ENCODE data around the gene ALOXE3.
"Not testable (repeated sequence)": the region's sequence is repeated elsewhere in the genome, so short reads cannot be mapped to it uniquely, and the experiment has no call there.

ALOXE3 gene

DNA sequence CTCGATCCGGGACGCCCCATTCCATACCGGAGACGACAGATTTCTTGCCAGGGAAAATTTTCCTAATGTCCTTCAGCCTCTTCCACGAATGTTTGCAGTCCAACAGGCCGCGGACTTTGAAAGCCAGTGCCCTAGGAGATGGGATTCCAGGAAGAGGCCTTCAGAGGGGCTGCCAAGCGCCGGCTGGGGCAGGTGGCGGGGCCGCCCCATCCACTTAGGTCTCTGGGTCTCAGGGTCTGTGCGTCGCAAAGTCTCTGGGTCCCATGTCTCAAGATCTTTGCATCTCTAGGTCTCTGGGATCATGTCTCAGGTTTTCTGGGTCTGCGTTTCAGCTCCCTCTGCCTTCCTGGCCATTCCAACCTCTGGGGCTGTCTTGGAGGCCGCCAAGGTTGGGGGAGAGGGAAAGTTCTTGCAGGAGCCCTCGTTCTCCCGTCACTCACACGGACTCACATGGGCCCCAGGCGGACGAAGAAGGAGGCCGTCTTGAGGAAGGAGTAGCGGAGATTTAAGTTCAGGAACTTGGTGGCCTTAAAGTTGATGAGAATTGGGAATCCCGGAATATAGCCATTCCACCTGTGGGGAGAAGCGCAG, 38.0 kb downstream of the ALOXE3 start:
- WGBS (ENCODE audit: extremely low coverage, insufficient coverage, insufficient read length) = no CpG with 5 or more reads among the region's 25 CpGs

GRCh38 chr17:8079291-8080207, 38.8 kb downstream of the ALOXE3 start:
- WGBS (ENCODE audit: extremely low coverage, insufficient coverage, insufficient read length) = no CpG with 5 or more reads among the region's 87 CpGs
- H2BK12ac ChIP-seq (ENCODE audit: low read length) = no peak overlapping the region
- no peak overlapping the region for H3K18ac ChIP-seq (ENCODE audit: low read length)
- peaks cover 25% of the 10 kb centered on the region for H3K27me3 ChIP-seq (ENCODE audit: insufficient read depth, low read length)
- no peak overlapping the region for H3K9ac ChIP-seq (ENCODE audit: low read length)
- no peak overlapping the region for H2AK5ac ChIP-seq (ENCODE audit: low read length)
- peaks cover 11% of the 10 kb centered on the region for H3K9me3 ChIP-seq (ENCODE audit: insufficient read depth, low read depth, low read length)
- H3K79me1 ChIP-seq (ENCODE audit: low read length) = no peaks in the 10 kb centered on the region
- peaks cover 3 to 6% of the 10 kb centered on the region in 2 experiments for H3K4me1 ChIP-seq (ENCODE audit: control insufficient read depth in 1 of 2, insufficient read depth in 2 of 2, low read length in 2 of 2)
- H3K4ac ChIP-seq (ENCODE audit: low read depth, low read length) = no peak overlapping the region
- H3K23ac ChIP-seq (ENCODE audit: low read length) = no peak overlapping the region
- peak overlapping the region; percentile 71 for H3K4me2 ChIP-seq (ENCODE audit: low read length)
- no peak overlapping the region for H2BK120ac ChIP-seq (ENCODE audit: insufficient read depth, low read length, poor library complexity)
- no peaks in the 10 kb centered on the region for H3K79me2 ChIP-seq (ENCODE audit: control insufficient read depth, insufficient read depth, low read length, poor library complexity)
- H2AFZ ChIP-seq (ENCODE audit: insufficient read depth, low read length, poor library complexity) = no peak overlapping the region
- H4K8ac ChIP-seq (ENCODE audit: low read depth, low read length) = no peak overlapping the region
- H3K4me3 ChIP-seq (ENCODE audit: low read depth, low read length) = peak overlapping the region; percentile 55
- H4K91ac ChIP-seq (ENCODE audit: low read depth, low read length) = no peak overlapping the region
- peak; percentile 36 to 70 for DNase-seq
- no peak overlapping the region for H4K12ac ChIP-seq (ENCODE audit: low read depth, low read length)
- no peak overlapping the region for H3K27ac ChIP-seq (ENCODE audit: low read depth, low read length)
- no peaks in the 10 kb centered on the region for H3K36me3 ChIP-seq (ENCODE audit: control insufficient read depth in 1 of 2, insufficient read depth in 2 of 2, low read length in 2 of 2)
- H2BK5ac ChIP-seq (ENCODE audit: low read depth, low read length, poor library complexity) = no peak overlapping the region
- H3K14ac ChIP-seq (ENCODE audit: low read length) = no peak overlapping the region

More for the DNA sequence above, 38.0 kb downstream of the ALOXE3 start:
- Histone ChIP-seq H3K9me3 (ENCODE audit: insufficient read depth, low read depth, low read length) (peaks cover 11% of the 10 kb centered on the region), H4K91ac (ENCODE audit: low read depth, low read length) (no peak overlapping the region), H4K8ac (ENCODE audit: low read depth, low read length) (no peak overlapping the region), H3K27me3 (ENCODE audit: insufficient read depth, low read length) (peaks cover 17% of the 10 kb centered on the region), H3K4me2 (ENCODE audit: low read length) (peak overlapping the region; percentile 71), H3K4me1 (ENCODE audit: control insufficient read depth in 1 of 2, insufficient read depth in 2 of 2, low read length in 2 of 2) (peaks cover 3 to 6% of the 10 kb centered on the region in 2 experiments), H3K4ac (ENCODE audit: low read depth, low read length) (no peak overlapping the region), H3K79me2 (ENCODE audit: control insufficient read depth, insufficient read depth, low read length, poor library complexity) (no peaks in the 10 kb centered on the region), H3K23ac (ENCODE audit: low read length) (no peak overlapping the region), H2BK120ac (ENCODE audit: insufficient read depth, low read length, poor library complexity) (no peak overlapping the region), H4K12ac (ENCODE audit: low read depth, low read length) (no peak overlapping the region), H3K4me3 (ENCODE audit: low read depth, low read length) (no peak overlapping the region), H3K14ac (ENCODE audit: low read length) (no peak overlapping the region), H3K9ac (ENCODE audit: low read length) (no peak overlapping the region), H3K27ac (ENCODE audit: low read depth, low read length) (no peak overlapping the region), H2BK12ac (ENCODE audit: low read length) (no peak overlapping the region), H2BK5ac (ENCODE audit: low read depth, low read length, poor library complexity) (no peak overlapping the region), H2AK5ac (ENCODE audit: low read length) (no peak overlapping the region), H3K79me1 (ENCODE audit: low read length) (no peaks in the 10 kb centered on the region), H3K36me3 (ENCODE audit: control insufficient read depth in 1 of 2, insufficient read depth in 2 of 2, low read length in 2 of 2) (no peaks in the 10 kb centered on the region), H2AFZ (ENCODE audit: insufficient read depth, low read length, poor library complexity) (no peak overlapping the region), H3K18ac (ENCODE audit: low read length) (no peak overlapping the region)
- no peak for DNase-seq

DNA sequence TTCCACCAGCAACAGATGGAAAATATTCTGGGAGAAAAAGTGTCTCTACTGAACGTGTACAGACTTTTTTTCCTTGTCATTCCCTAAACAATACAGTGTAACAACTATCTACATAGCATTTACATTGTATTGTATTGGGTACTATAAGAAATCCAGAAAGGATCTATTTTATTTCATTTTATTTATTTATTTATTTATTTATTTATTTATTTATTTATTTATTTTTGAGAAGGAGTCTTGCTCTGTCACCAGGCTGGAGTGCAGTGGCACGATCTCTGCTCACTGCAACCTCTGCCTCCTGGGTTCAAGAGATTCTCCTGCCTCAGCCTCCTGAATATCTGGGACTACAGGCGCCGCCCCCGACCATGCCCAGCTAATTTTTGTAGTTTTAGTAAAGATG, 40.4 kb downstream of the ALOXE3 start:
- H3K14ac ChIP-seq (ENCODE audit: low read length); H4K8ac ChIP-seq (ENCODE audit: low read depth, low read length); H2AFZ ChIP-seq (ENCODE audit: insufficient read depth, low read length, poor library complexity); H3K23ac ChIP-seq (ENCODE audit: low read length); H2BK5ac ChIP-seq (ENCODE audit: low read depth, low read length, poor library complexity); H2AK5ac ChIP-seq (ENCODE audit: low read length); DNase-seq; H4K12ac ChIP-seq (ENCODE audit: low read depth, low read length); H3K9ac ChIP-seq (ENCODE audit: low read length); H3K4me2 ChIP-seq (ENCODE audit: low read length); H3K79me2 ChIP-seq (ENCODE audit: control insufficient read depth, insufficient read depth, low read length, poor library complexity); H4K91ac ChIP-seq (ENCODE audit: low read depth, low read length); H3K79me1 ChIP-seq (ENCODE audit: low read length); H3K4me3 ChIP-seq (ENCODE audit: low read depth, low read length); H3K4me1 ChIP-seq (ENCODE audit: control insufficient read depth in 1 of 2, insufficient read depth in 2 of 2, low read length in 2 of 2); H3K18ac ChIP-seq (ENCODE audit: low read length); H2BK120ac ChIP-seq (ENCODE audit: insufficient read depth, low read length, poor library complexity); H3K4ac ChIP-seq (ENCODE audit: low read depth, low read length); H2BK12ac ChIP-seq (ENCODE audit: low read length); H3K36me3 ChIP-seq (ENCODE audit: control insufficient read depth in 1 of 2, insufficient read depth in 2 of 2, low read length in 2 of 2); H3K27ac ChIP-seq (ENCODE audit: low read depth, low read length): not testable (repeated sequence)
- Histone ChIP-seq H3K9me3 (ENCODE audit: insufficient read depth, low read depth, low read length) (peaks cover 11% of the 10 kb centered on the region), H3K27me3 (ENCODE audit: insufficient read depth, low read length) (peaks cover 38% of the 10 kb centered on the region)
- WGBS (ENCODE audit: extremely low coverage, insufficient coverage, insufficient read length) = no CpG with 5 or more reads among the region's 5 CpGs

GRCh38 chr17:8076502-8077266, 41.6 kb downstream of the ALOXE3 start:
- no peak overlapping the region for H3K9ac ChIP-seq (ENCODE audit: low read length)
- no peak overlapping the region for H3K14ac ChIP-seq (ENCODE audit: low read length)
- no peaks in the 10 kb centered on the region for H3K79me2 ChIP-seq (ENCODE audit: control insufficient read depth, insufficient read depth, low read length, poor library complexity)
- H2BK5ac ChIP-seq (ENCODE audit: low read depth, low read length, poor library complexity) = no peak overlapping the region
- no peak overlapping the region for H2BK120ac ChIP-seq (ENCODE audit: insufficient read depth, low read length, poor library complexity)
- no peak overlapping the region for H3K23ac ChIP-seq (ENCODE audit: low read length)
- H3K9me3 ChIP-seq (ENCODE audit: insufficient read depth, low read depth, low read length) = peaks cover 11% of the 10 kb centered on the region
- H3K36me3 ChIP-seq (ENCODE audit: control insufficient read depth in 1 of 2, insufficient read depth in 2 of 2, low read length in 2 of 2) = no peaks in the 10 kb centered on the region
- no peak overlapping the region for H3K4me3 ChIP-seq (ENCODE audit: low read depth, low read length)
- no peak overlapping the region for H4K8ac ChIP-seq (ENCODE audit: low read depth, low read length)
- no peak overlapping the region for H2AFZ ChIP-seq (ENCODE audit: insufficient read depth, low read length, poor library complexity)
- peaks cover 50% of the 10 kb centered on the region for H3K27me3 ChIP-seq (ENCODE audit: insufficient read depth, low read length)
- H4K12ac ChIP-seq (ENCODE audit: low read depth, low read length) = no peak overlapping the region
- no peak overlapping the region for H4K91ac ChIP-seq (ENCODE audit: low read depth, low read length)
- DNase-seq = no peak
- no peak overlapping the region for H2AK5ac ChIP-seq (ENCODE audit: low read length)
- H3K79me1 ChIP-seq (ENCODE audit: low read length) = no peaks in the 10 kb centered on the region
- no peak overlapping the region for H3K4me2 ChIP-seq (ENCODE audit: low read length)
- no CpG with 5 or more reads among the region's 13 CpGs for WGBS (ENCODE audit: extremely low coverage, insufficient coverage, insufficient read length)
- H3K27ac ChIP-seq (ENCODE audit: low read depth, low read length) = no peak overlapping the region
- peaks cover 3 to 6% of the 10 kb centered on the region in 2 experiments for H3K4me1 ChIP-seq (ENCODE audit: control insufficient read depth in 1 of 2, insufficient read depth in 2 of 2, low read length in 2 of 2)
- no peak overlapping the region for H3K18ac ChIP-seq (ENCODE audit: low read length)
- no peak overlapping the region for H3K4ac ChIP-seq (ENCODE audit: low read depth, low read length)
- H2BK12ac ChIP-seq (ENCODE audit: low read length) = no peak overlapping the region

Data from trophoblast cell (in vitro differentiated cells and primary cell).